ENCODE data around the gene TMEM53. TPM values are rescaled to one million over a fixed set of nuclear protein-coding genes. Genes with fewer than 3 reads are reported as not detected.
A peak's percentile ranks its signal among the peaks of the same experiment; 100 is the strongest.

Gene TMEM53
- total RNA-seq, 1 donor = 12.7 TPM

GRCh38 chr1:44649788-44650158, 24.5 kb downstream of the TMEM53 start:
- no peak for DNase-seq (ENCODE audit: low read depth in 2 of 3, low spot score in 2 of 3)

- DNase-seq (ENCODE audit: low read depth in 2 of 3, low spot score in 2 of 3) = no peak
These were observed 25.6 kb downstream of the TMEM53 start for GRCh38 chr1:44648529-44649250.

GRCh38 chr1:44647896-44648295, 26.4 kb downstream of the TMEM53 start:
- DNase-seq (ENCODE audit: low read depth in 2 of 3, low spot score in 2 of 3) = no peak

- DNase-seq (ENCODE audit: low read depth in 2 of 3, low spot score in 2 of 3) = no peak
These were observed 27.8 kb downstream of the TMEM53 start for GRCh38 chr1:44646261-44647110.

- no peak for DNase-seq (ENCODE audit: low read depth in 2 of 3, low spot score in 2 of 3)
These were observed 28.6 kb downstream of the TMEM53 start for GRCh38 chr1:44645476-44646244.

- no peak for DNase-seq (ENCODE audit: low read depth in 2 of 3, low spot score in 2 of 3)
These were observed 29.5 kb downstream of the TMEM53 start for GRCh38 chr1:44644806-44645205.

GRCh38 chr1:44643721-44644334, 30.5 kb downstream of the TMEM53 start:
- no peak for DNase-seq (ENCODE audit: low read depth in 2 of 3, low spot score in 2 of 3)

DNA sequence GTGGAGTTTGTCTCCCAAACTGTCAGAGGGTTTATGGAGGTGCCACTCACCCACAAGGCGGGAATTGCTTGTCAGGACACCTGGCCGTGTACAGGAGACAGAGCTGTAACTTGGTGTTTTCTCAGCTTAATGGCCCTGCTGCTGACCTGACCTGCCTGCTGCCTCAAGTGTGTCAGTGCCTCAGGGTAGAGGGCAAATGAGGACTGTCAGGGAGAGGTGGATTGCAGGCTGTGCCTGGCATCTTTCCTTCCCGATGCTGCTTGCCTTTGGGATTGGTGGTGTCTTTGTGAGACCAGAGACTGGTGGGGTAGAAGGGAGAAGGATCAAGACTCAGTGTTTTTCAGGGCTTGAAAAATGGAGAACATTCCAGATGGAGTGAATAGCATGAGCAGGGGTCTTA, 31.4 kb downstream of the TMEM53 start:
- no peak for DNase-seq (ENCODE audit: low read depth in 2 of 3, low spot score in 2 of 3)

- DNase-seq (ENCODE audit: low read depth in 2 of 3, low spot score in 2 of 3) = no peak
These were observed 32.0 kb downstream of the TMEM53 start for GRCh38 chr1:44642255-44642654.

DNA sequence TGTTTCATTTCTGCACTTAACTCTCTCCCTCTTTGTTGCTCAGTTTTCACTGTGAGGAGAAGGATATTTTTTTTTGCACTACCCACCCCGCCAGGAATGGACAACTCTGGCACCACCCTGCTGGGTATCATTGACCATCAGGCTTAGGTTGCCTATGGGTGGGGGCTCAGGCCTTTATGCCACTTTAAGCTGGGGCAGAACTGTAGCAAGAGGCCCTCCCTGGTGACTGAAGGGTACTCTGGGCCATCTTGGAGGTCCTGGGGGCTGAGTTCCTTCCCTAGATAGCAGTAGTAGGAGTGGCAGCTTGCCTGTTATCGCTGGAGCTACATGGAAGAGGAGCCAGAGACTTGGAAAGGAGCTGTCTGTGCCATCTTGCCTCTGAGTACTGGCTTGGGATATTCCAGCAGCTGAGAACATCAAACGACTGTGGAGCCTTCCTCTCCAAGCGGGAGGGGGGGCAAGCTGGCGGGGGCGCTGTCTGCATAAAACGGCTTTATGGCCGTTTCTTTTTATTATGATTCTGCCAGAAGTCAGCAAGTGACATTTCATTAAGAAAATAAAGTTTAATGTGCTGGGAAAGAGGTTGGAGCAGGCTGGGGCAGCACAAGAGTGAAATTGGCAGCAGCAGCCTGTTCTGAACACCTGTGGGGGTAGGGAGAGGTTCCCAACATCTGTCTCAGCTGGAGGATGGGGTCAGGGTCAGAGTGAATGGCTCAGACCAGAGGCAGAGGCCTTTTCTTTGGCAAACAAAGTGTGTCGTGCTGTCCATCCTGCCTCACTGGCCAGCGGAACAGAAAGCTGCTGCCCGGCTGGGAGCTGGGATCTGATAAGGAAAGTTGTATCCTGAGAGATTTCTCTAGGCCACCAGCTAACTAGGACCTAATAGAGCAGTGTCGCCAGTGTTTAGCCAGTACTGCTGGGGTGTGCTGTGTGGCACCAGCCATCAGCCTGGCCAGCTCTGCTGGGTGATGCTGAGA, 32.9 kb downstream of the TMEM53 start:
- no peak for DNase-seq (ENCODE audit: low read depth in 2 of 3, low spot score in 2 of 3)

- no peak for DNase-seq (ENCODE audit: low read depth in 2 of 3, low spot score in 2 of 3)
These were observed 34.0 kb downstream of the TMEM53 start for GRCh38 chr1:44640200-44640853.

DNA sequence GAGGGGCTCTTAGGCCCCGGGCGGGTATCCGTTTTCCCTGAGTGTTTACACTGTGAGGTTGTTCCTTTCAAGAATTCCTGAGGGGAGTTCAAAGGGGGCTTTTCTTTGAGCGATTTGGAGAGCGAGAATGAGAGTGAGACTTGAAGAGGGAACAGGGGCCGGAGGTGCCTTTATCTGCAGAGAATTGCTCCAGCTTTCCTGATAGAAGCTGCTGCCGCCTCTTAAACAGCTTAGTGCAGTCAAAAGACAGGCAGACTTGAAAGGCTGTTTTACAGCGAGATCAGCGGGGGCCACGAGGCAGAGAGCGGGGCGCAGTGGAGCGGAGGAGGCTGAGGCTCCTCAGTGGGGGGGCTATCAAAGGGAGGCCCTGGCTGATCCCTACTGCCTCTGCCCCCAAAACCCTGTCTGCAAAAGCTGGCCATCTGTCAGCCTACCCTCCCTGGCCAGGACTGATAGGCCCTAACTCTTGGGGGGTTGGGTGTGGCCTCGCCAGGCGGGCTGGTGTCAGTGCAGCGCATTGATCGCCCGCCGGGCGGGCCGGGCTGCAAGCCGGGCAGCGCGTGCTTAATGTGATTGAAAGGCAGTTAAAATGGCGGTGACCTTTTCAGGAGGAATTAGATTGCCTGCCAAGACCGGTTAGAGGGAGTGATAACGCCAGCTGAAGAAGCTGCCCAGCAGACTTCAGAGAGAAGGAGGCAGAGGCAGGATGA, 36.4 kb downstream of the TMEM53 start:
- no peak for DNase-seq (ENCODE audit: low read depth in 2 of 3, low spot score in 2 of 3)

DNA sequence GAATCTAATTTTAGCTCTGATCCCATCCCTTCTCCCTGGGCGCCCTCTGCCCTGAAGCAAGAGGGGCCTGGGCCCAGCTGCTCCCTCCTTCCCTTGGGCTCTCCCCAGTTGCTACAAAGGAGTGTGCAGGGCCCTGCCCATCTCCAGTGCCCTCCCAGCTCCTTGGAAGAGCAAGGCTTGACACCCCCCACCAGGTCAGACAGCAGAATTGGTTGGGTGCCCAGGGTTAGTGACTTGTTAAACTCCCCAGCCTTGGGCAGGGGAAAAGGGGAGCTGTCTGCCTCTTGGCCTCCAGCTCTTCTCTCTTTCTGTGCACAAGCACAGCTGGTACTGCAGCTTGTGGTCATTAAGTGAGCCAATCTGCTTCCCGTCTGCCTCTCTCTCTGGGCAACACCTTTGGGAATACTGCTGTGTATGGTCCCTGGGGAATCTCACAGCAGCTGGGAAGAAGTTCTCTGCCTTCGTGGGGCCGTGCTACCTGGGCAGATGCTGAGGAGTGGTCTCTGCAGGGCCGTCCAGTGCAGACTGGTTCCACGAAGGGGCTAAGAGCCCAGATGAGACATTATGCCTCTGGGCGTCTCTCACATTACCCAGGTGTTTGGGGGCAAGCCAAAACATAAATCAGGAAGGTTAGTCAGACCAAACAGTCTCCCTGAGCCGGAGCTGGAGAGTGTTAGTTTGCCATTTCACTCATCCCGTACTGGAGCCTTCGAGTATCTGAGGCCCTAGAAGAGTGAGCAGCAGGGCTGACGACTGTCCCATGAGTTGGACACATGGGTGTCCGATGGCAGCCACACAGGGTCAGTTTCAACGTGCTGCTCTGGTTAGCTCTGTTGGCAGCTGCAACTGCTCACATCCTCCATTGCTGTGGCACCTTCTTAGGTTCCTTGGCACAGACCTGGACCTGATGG, 37.3 kb downstream of the TMEM53 start:
- DNase-seq (ENCODE audit: low read depth in 2 of 3, low spot score in 2 of 3) = no peak

- no peak for DNase-seq (ENCODE audit: low read depth in 2 of 3, low spot score in 2 of 3)
These were observed 38.1 kb downstream of the TMEM53 start for GRCh38 chr1:44636083-44636687.

DNA sequence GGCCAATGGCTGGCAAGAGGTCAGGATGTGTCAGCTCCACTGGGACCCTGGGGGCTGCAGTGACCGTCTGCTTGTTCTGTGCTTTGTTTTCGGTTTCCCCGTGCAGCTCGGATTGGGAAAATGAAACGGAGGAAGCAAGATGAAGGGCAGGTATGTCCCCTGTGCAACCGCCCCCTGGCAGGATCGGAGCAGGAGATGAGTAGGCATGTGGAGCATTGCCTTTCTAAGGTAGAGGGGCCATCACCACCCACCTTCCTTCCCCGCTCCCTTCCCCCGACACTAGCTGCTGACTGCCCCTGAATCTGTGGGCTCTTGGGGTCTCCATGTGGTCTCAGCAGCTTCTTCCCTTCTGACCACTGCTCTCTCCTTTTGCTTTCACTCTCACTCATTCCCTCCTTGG, 38.8 kb downstream of the TMEM53 start:
- no peak for DNase-seq (ENCODE audit: low read depth in 2 of 3, low spot score in 2 of 3)

- no peak for DNase-seq (ENCODE audit: low read depth in 2 of 3, low spot score in 2 of 3)
These were observed 39.6 kb downstream of the TMEM53 start for GRCh38 chr1:44634606-44635189.

DNA sequence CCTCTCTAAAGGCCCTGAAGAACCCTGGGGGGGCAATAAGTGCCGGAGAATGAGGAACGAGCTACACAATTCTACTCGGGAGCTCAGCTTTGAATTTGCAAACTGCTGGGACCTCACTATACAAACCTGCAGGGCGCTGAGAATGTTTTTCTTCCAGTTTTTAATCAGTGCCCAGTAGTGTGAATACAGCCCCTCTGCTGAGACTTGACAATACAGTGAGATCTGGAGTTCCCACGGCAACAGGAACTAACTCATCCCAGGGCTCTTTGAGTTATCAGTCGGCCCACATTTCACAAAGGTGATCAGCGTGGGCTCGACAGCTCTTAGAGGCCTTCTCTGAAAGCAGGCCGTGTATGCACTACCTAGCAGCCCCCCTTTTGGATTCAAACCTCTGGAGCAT, 41.7 kb downstream of the TMEM53 start:
- peak in 1 of 3 donors; percentile 24 for DNase-seq (ENCODE audit: low read depth in 2 of 3, low spot score in 2 of 3)

All from hematopoietic multipotent progenitor cell (in vitro differentiated cells).